Endodermal cell (in vitro differentiated cells): ENCODE results near the gene PITPNM3. TPM values are rescaled to one million over a fixed set of nuclear protein-coding genes. Genes with fewer than 3 reads are reported as not detected.

Experiments used
- DNase-seq: peaks from one replicate; pipeline ENCODE4 v3.0.0-alpha.2; 2017
- H3K27ac ChIP-seq: 2 replicates; pipeline ENCODE4 v1.5.1; 2013; ENCODE audit warnings: mild to moderate bottlenecking, low read depth, low read length, moderate library complexity
- H3K27me3 ChIP-seq: 2 replicates; pipeline ENCODE4 v1.6.1; 2013; ENCODE audit warnings: mild to moderate bottlenecking, low read length, moderate library complexity; ENCODE audit not compliant: insufficient read depth, control insufficient read depth, poor library complexity, severe bottlenecking
- H3K36me3 ChIP-seq: 2 replicates; pipeline ENCODE4 v1.7.0; 2013; ENCODE audit warnings: mild to moderate bottlenecking, low read length, moderate library complexity; ENCODE audit not compliant: control insufficient read depth, insufficient read depth
- H3K4me1 ChIP-seq: one replicate; pipeline ENCODE4 v1.7.0; 2013; ENCODE audit warnings: low read length; ENCODE audit not compliant: control insufficient read depth, insufficient read depth
- H3K4me3 ChIP-seq: 2 replicates; pipeline ENCODE4 v1.5.1; 2013; ENCODE audit warnings: mild to moderate bottlenecking, low read length, moderate library complexity
- H3K9ac ChIP-seq: 2 replicates; pipeline ENCODE4 v1.6.1; 2013; ENCODE audit warnings: mild to moderate bottlenecking, low read length, moderate library complexity; ENCODE audit not compliant: poor library complexity, severe bottlenecking; ENCODE audit errors: extremely low read depth
- H3K9me3 ChIP-seq: 2 replicates; pipeline ENCODE4 v1.6.1; 2013; ENCODE audit warnings: mild to moderate bottlenecking, low read length, moderate library complexity; ENCODE audit not compliant: control insufficient read depth
- H3K27ac Mint-ChIP-seq: 2 replicates; pipeline ENCODE4 v1.8.0; 2020; ENCODE audit warnings: mixed read lengths
- H3K27me3 Mint-ChIP-seq: 2 replicates; pipeline ENCODE4 v1.8.0; 2021; ENCODE audit warnings: mild to moderate bottlenecking, mixed read lengths; ENCODE audit not compliant: insufficient read depth
- H3K36me3 Mint-ChIP-seq: 2 replicates; pipeline ENCODE4 v1.8.0; 2020; ENCODE audit warnings: low read depth, mixed read lengths
- H3K4me1 Mint-ChIP-seq: 2 replicates; pipeline ENCODE4 v1.8.0; 2020; ENCODE audit warnings: mixed read lengths
- H3K4me3 Mint-ChIP-seq: 2 replicates; pipeline ENCODE4 v1.8.0; 2020; ENCODE audit warnings: mild to moderate bottlenecking, moderate library complexity, mixed read lengths
- H3K9me3 Mint-ChIP-seq: 2 replicates; pipeline ENCODE4 v1.8.0; 2020; ENCODE audit warnings: mild to moderate bottlenecking, mixed read lengths
- WGBS, 2 experiments: methylation state at CpG; one replicate each; pipeline versions ENCODE4 v1.1.5 to v1.1.7; 2013; ENCODE audit warnings: missing lambda C conversion rate in 2 of 2, mixed read lengths in 1 of 2; ENCODE audit not compliant: insufficient coverage in 1 of 2, insufficient read length in 1 of 2; 5-methylcytosine and 5-hydroxymethylcytosine counted together
- total RNA-seq, 2 donors: library from RNA; stranded (reverse); fragmentation: NEBNext Ultra II Directional in 1 of 2; extraction: Animal tissue kit (Norgen Biotek cat#: 25700) in 1 of 2; gene quantifications; 2 replicates in 1 of 2; 3 replicates in 1 of 2; pipeline ENCODE4 v1.2.1, GENCODE V29; 2021
- TF ChIP-seq, protein P1 (sequence below): fragments of 200-600 bp; sonication (generic); conservative IDR thresholded peaks from 2 replicates; pipeline ENCODE4 v1.5.0; 2021; ENCODE audit warnings: antibody characterized with exemption, mild to moderate bottlenecking

PITPNM3 gene
- total RNA-seq, 2 donors from 2014 or later: 1.8 to 2.7 TPM

GRCh38 chr17:6422654-6423241, 133.6 kb downstream of the PITPNM3 start:
- Mint-ChIP-seq H3K36me3 (no peaks in the 10 kb centered on the region), H3K27ac (no peak overlapping the region), H3K9me3 (no peaks in the 10 kb centered on the region), H3K4me3 (no peak overlapping the region), H3K4me1 (peaks cover 7% of the 10 kb centered on the region), H3K27me3 (peaks cover 1% of the 10 kb centered on the region)
- Histone ChIP-seq H3K27me3 (no peaks in the 10 kb centered on the region), H3K9ac (no peak overlapping the region), H3K36me3 (no peaks in the 10 kb centered on the region), H3K27ac (no peak overlapping the region), H3K9me3 (no peaks in the 10 kb centered on the region), H3K4me3 (no peak overlapping the region), H3K4me1 (no peaks in the 10 kb centered on the region)
- DNase-seq: peak; percentile 74
- TF ChIP-seq, protein P1, sequence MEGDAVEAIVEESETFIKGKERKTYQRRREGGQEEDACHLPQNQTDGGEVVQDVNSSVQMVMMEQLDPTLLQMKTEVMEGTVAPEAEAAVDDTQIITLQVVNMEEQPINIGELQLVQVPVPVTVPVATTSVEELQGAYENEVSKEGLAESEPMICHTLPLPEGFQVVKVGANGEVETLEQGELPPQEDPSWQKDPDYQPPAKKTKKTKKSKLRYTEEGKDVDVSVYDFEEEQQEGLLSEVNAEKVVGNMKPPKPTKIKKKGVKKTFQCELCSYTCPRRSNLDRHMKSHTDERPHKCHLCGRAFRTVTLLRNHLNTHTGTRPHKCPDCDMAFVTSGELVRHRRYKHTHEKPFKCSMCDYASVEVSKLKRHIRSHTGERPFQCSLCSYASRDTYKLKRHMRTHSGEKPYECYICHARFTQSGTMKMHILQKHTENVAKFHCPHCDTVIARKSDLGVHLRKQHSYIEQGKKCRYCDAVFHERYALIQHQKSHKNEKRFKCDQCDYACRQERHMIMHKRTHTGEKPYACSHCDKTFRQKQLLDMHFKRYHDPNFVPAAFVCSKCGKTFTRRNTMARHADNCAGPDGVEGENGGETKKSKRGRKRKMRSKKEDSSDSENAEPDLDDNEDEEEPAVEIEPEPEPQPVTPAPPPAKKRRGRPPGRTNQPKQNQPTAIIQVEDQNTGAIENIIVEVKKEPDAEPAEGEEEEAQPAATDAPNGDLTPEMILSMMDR: peak; percentile 53
- WGBS, 2 experiments: 77 to 78% methylated on average over 12 to 13 of the region's 13 CpGs

- Mint-ChIP-seq H3K4me1 (peaks cover 7% of the 10 kb centered on the region), H3K36me3 (no peaks in the 10 kb centered on the region), H3K4me3 (no peak overlapping the region), H3K27ac (no peak overlapping the region), H3K9me3 (no peaks in the 10 kb centered on the region), H3K27me3 (peaks cover 4% of the 10 kb centered on the region)
- 3 to 41% methylated on average over 5 to 13 of the region's 13 CpGs for WGBS, 2 experiments
- H3K9ac ChIP-seq: no peak overlapping the region
- no peaks in the 10 kb centered on the region for H3K36me3 ChIP-seq
- TF ChIP-seq, protein P1: peak; percentile 89
- no peaks in the 10 kb centered on the region for H3K4me1 ChIP-seq
- H3K4me3 ChIP-seq: no peak overlapping the region
- H3K27me3 ChIP-seq: no peaks in the 10 kb centered on the region
- peak; percentile 98 for DNase-seq
- H3K27ac ChIP-seq: no peak overlapping the region
- no peaks in the 10 kb centered on the region for H3K9me3 ChIP-seq
These were observed 134.4 kb downstream of the PITPNM3 start for GRCh38 chr17:6421700-6422604.

DNA sequence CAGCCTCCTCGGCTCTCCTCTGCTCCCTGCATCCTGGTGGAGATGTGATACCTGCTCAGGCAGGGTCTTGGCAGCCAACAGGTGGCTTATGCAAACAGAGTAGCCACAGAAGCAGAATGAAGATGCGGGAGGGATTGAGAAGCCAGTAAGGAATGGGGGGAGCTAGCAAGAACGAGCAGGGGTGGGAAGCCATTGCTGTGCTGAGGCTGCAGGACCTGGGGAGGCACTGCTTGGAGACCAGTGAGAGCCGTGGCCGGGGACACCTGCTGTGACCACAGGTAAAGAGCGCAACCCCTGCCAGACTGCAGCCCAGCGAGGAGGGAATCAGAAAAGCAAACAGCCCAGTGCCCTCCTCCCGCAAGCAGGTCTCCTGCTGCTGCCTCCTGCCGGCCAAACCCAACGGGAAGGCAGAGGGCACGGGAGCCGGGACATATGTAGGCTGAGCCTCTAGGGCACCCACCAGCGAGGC, 136.1 kb downstream of the PITPNM3 start:
- H3K4me1 ChIP-seq: no peaks in the 10 kb centered on the region
- Mint-ChIP-seq H3K9me3 (no peaks in the 10 kb centered on the region), H3K27me3 (peaks cover 4% of the 10 kb centered on the region), H3K4me3 (no peak overlapping the region), H3K27ac (no peak overlapping the region), H3K36me3 (no peaks in the 10 kb centered on the region), H3K4me1 (peaks cover 7% of the 10 kb centered on the region)
- TF ChIP-seq, protein P1: peak; percentile 81
- 32 to 36% methylated on average over 12 to 13 of the region's 13 CpGs for WGBS, 2 experiments
- H3K4me3 ChIP-seq: no peak overlapping the region
- no peak overlapping the region for H3K9ac ChIP-seq
- H3K27me3 ChIP-seq: no peaks in the 10 kb centered on the region
- H3K27ac ChIP-seq: no peak overlapping the region
- H3K9me3 ChIP-seq: no peaks in the 10 kb centered on the region
- H3K36me3 ChIP-seq: no peaks in the 10 kb centered on the region
- DNase-seq: peak; percentile 92
